K562 (cell line): ENCODE measurements around the gene DNAH3. TPM values are rescaled to one million over a fixed set of nuclear protein-coding genes. Genes with fewer than 3 reads are reported as not detected.

Experiments used
- AFF4 ChIP-seq: sonication (generic); formaldehyde crosslinking; IDR thresholded peaks from 2 replicates; pipeline ENCODE4 v1.8.0; 2023; ENCODE audit warnings: mild to moderate bottlenecking, missing genetic modification reagents
- CUX1 ChIP-seq: fragments of 200-800 bp; sonication (Bioruptor generic); IDR thresholded peaks from 2 replicates; pipeline ENCODE4 v1.6.1; 2016; ENCODE audit warnings: missing genetic modification characterization, missing compliant biosample characterization
- polyA plus RNA-seq, 8 experiments: library from polyadenylated mRNA; depleted of rRNA in 4 of 8; stranded (reverse) in 5 of 8; unstranded in 3 of 8; fragments of >200 nt; fragmentation: Nextera tagmentation in 2 of 8; fragmentation: Illumina TruSeq in 1 of 8; extraction: Ambion mirVana in 2 of 8; extraction: Trizol in 1 of 8; gene quantifications; 2 replicates each; pipeline versions ENCODE4 v1.2.1 to v1.2.3, GENCODE V29; 2011 to 2014; ENCODE audit warnings: inconsistent platforms in 1 of 8, missing spikeins in 1 of 8
- total RNA-seq, 7 experiments: library from RNA; depleted of rRNA in 6 of 7; stranded (reverse); fragments of >200 nt in 6 of 7; fragmentation: Illumina TruSeq in 2 of 7; extraction: Trizol in 2 of 7; gene quantifications; 2 replicates each; pipeline versions ENCODE4 v1.2.1 to v1.2.3, GENCODE V29; 2011 to 2021; ENCODE audit warnings: low replicate concordance in 1 of 7

The DNAH3 gene
- total and polyA plus RNA-seq, 9 of the 15 experiments (the other 6 are each of a cell fraction or from before 2014, with no cell fraction given) = 0.32 to 0.84 (median 0.44) TPM

- no peak for TF ChIP-seq AFF4 (CRISPR knock-in tag)
- no peak for TF ChIP-seq CUX1 (CRISPR knock-in tag)
Observed at GRCh38 chr16:20900299-20901067, 250.2 kb downstream of the DNAH3 start, which contains the start of the genes DCUN1D3 and LYRM1 (continued).
